ENCODE measurements around the gene RARRES2. TPM values are rescaled to one million over a fixed set of nuclear protein-coding genes. Genes with fewer than 3 reads are reported as not detected.

Gene RARRES2
- polyA plus RNA-seq, 1 donor (not counting 4 experiments of a cell fraction or from before 2014, with no cell fraction given) = not detected

DNA sequence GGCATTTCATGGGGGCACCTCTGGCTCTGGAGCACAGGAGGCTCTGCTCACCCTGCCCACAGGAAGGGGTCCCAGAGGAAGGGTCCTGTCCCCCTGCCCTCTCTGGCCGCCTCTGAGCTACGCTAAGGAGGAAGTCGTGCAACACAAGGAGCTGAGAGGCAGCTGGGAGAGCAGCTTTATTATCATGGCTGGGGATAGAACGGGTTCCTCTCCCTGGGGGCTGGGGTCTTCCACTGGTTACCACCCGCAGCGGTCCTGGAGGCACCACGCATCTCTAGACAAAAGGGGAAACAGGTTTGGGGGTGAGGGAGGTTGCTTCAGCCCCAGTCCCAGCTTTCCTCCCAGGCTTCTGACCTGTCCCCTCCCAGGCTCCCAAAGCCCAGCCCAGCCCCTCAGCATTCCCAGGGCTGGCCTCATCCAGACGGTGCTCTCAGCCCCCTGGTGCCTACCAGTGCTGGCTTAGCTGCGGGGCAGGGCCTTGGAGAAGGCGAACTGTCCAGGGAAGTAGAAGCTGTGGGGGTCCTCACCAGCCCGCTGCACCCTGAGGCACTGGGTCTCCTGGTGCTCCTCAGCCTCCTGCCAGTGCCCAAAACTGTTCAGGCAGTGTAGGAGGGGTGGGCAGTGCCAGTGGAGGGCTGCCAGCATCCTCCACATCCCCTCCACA, 3.1 kb downstream of the RARRES2 start:
- dilution Hi-C loops (cut with MboI; ENCODE audit: extremely low pct_ligation_motif_present, low sequenced_read_pairs) = no loop called here
- FAIRE-seq = no peak
- no peaks in the 10 kb centered on the region for H3K4me1 ChIP-seq (ENCODE audit: control insufficient read depth, extremely low read depth, insufficient read depth, low read length)

DNA sequence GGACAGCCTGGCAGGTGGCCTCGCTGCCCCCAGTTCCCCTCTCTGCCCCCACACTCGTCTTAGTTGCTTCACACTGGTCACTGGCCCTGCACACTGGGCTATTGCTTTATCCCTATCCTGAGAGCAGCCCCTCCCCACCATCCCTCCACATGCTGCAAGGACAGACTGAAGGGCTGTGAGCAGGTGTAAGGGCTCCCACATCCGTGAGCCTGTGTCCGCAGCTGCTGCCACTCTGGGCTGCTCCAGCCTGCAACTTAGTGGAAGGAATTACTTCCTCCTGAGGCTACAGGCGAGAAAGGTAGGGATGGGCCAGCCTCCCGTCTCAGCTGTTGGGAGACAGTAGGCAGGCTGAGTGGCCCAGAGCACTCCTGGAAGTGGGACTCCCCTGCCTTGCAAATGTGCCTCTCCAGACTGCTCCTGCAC, 3.8 kb downstream of the RARRES2 start:
- H3K9me3 ChIP-seq (ENCODE audit: control insufficient read depth, low read depth, low read length) = no peaks in the 10 kb centered on the region
- no peaks in the 10 kb centered on the region for H3K79me2 ChIP-seq (ENCODE audit: control insufficient read depth, insufficient read depth, low read length)
- H3K4me2 ChIP-seq (ENCODE audit: control insufficient read depth, extremely low read depth, insufficient read depth, low read depth, low read length) = no peak overlapping the region
- no peaks in the 10 kb centered on the region for H3K36me3 ChIP-seq (ENCODE audit: control insufficient read depth in 2 of 2, extremely low read depth in 1 of 2, insufficient read depth in 2 of 2, low read length in 2 of 2)
- H3K27ac ChIP-seq (ENCODE audit: control insufficient read depth, insufficient read depth, low read length) = no peak overlapping the region
- H4K20me1 ChIP-seq (ENCODE audit: control insufficient read depth, extremely low read depth, insufficient read depth, low read length) = no peaks in the 10 kb centered on the region
- H2AFZ ChIP-seq (ENCODE audit: control insufficient read depth, low read length) = no peak overlapping the region
- DNase-seq (ENCODE audit: low read depth, low spot score) (no peak), FAIRE-seq (no peak)
- H3K9ac ChIP-seq (ENCODE audit: control insufficient read depth, extremely low read depth, insufficient read depth, low read length) = no peak overlapping the region
- H3K9me1 ChIP-seq (ENCODE audit: control insufficient read depth, extremely low read depth, insufficient read depth, low read length) = no peaks in the 10 kb centered on the region
- dilution Hi-C loops (cut with MboI; ENCODE audit: extremely low pct_ligation_motif_present, low sequenced_read_pairs) = no loop called here
- no peak for TF ChIP-seq EZH2 (IDR thresholded peaks at IDR 0.05; ENCODE audit: low read length)
- TF ChIP-seq, protein P1, sequence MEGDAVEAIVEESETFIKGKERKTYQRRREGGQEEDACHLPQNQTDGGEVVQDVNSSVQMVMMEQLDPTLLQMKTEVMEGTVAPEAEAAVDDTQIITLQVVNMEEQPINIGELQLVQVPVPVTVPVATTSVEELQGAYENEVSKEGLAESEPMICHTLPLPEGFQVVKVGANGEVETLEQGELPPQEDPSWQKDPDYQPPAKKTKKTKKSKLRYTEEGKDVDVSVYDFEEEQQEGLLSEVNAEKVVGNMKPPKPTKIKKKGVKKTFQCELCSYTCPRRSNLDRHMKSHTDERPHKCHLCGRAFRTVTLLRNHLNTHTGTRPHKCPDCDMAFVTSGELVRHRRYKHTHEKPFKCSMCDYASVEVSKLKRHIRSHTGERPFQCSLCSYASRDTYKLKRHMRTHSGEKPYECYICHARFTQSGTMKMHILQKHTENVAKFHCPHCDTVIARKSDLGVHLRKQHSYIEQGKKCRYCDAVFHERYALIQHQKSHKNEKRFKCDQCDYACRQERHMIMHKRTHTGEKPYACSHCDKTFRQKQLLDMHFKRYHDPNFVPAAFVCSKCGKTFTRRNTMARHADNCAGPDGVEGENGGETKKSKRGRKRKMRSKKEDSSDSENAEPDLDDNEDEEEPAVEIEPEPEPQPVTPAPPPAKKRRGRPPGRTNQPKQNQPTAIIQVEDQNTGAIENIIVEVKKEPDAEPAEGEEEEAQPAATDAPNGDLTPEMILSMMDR (optimal IDR thresholded peaks at IDR 0.05 in 1 of 3, IDR thresholded peaks at IDR 0.05 in 1 of 3, conservative IDR thresholded peaks at IDR 0.05 in 1 of 3; ENCODE audit: extremely low read depth in 1 of 3, insufficient read depth in 2 of 3, low read length in 3 of 3) = no peak
- H3K4me3 ChIP-seq (ENCODE audit: control insufficient read depth in 2 of 3, extremely low read depth in 1 of 3, insufficient read depth in 2 of 3, low read depth in 1 of 3, low read length in 3 of 3) = no peak overlapping the region
- no peaks in the 10 kb centered on the region for H3K4me1 ChIP-seq (ENCODE audit: control insufficient read depth, extremely low read depth, insufficient read depth, low read length)
- H3K27me3 ChIP-seq (ENCODE audit: control insufficient read depth, extremely low read depth, insufficient read depth, low read length) = peaks cover 34% of the 10 kb centered on the region

More for the DNA sequence above, 3.1 kb downstream of the RARRES2 start:
- Histone ChIP-seq H4K20me1 (ENCODE audit: control insufficient read depth, extremely low read depth, insufficient read depth, low read length) (no peaks in the 10 kb centered on the region), H3K36me3 (ENCODE audit: control insufficient read depth in 2 of 2, extremely low read depth in 1 of 2, insufficient read depth in 2 of 2, low read length in 2 of 2) (no peaks in the 10 kb centered on the region), H3K4me3 (ENCODE audit: control insufficient read depth in 2 of 3, extremely low read depth in 1 of 3, insufficient read depth in 2 of 3, low read depth in 1 of 3, low read length in 3 of 3) (no peak overlapping the region), H3K27ac (ENCODE audit: control insufficient read depth, insufficient read depth, low read length) (no peak overlapping the region), H3K9me1 (ENCODE audit: control insufficient read depth, extremely low read depth, insufficient read depth, low read length) (no peaks in the 10 kb centered on the region), H3K4me2 (ENCODE audit: control insufficient read depth, extremely low read depth, insufficient read depth, low read depth, low read length) (no peak overlapping the region), H3K27me3 (ENCODE audit: control insufficient read depth, extremely low read depth, insufficient read depth, low read length) (peaks cover 40% of the 10 kb centered on the region), H2AFZ (ENCODE audit: control insufficient read depth, low read length) (no peak overlapping the region), H3K79me2 (ENCODE audit: control insufficient read depth, insufficient read depth, low read length) (no peaks in the 10 kb centered on the region), H3K9me3 (ENCODE audit: control insufficient read depth, low read depth, low read length) (no peaks in the 10 kb centered on the region), H3K9ac (ENCODE audit: control insufficient read depth, extremely low read depth, insufficient read depth, low read length) (no peak overlapping the region)
- no peak for TF ChIP-seq EZH2 (IDR thresholded peaks at IDR 0.05; ENCODE audit: low read length)
- TF ChIP-seq, protein P1 (optimal IDR thresholded peaks at IDR 0.05 in 1 of 3, IDR thresholded peaks at IDR 0.05 in 1 of 3, conservative IDR thresholded peaks at IDR 0.05 in 1 of 3; ENCODE audit: extremely low read depth in 1 of 3, insufficient read depth in 2 of 3, low read length in 3 of 3) = no peak
- DNase-seq (ENCODE audit: low read depth, low spot score) = no peak
